H9 (cell line): ENCODE data around the gene ZNF660. TPM values are rescaled to one million over a fixed set of nuclear protein-coding genes. Genes with fewer than 3 reads are reported as not detected.

Experiments used
- DNase-seq: peaks from one replicate; pipeline ENCODE4 v3.0.0-alpha.2; 2017
- H2AFZ ChIP-seq: one replicate; pipeline ENCODE4 v1.6.1; 2013; ENCODE audit warnings: mild to moderate bottlenecking, low read length, control low read depth, moderate library complexity
- H2AK5ac ChIP-seq: 2 replicates; pipeline ENCODE4 v1.6.1; 2013; ENCODE audit warnings: low read length, control low read depth, mixed read lengths; ENCODE audit not compliant: insufficient read length
- H2BK120ac ChIP-seq: one replicate; pipeline ENCODE4 v1.6.1; 2013; ENCODE audit warnings: low read depth, mild to moderate bottlenecking, low read length, control low read depth, inconsistent platforms; ENCODE audit not compliant: poor library complexity, severe bottlenecking
- H2BK12ac ChIP-seq: 2 replicates; pipeline ENCODE4 v1.6.1; 2013; ENCODE audit warnings: low read length, control low read depth, mixed read lengths, low read depth; ENCODE audit not compliant: insufficient read length
- H2BK15ac ChIP-seq: 2 replicates; pipeline ENCODE4 v1.6.1; 2013; ENCODE audit warnings: low read depth, low read length, control low read depth
- H2BK20ac ChIP-seq: one replicate; pipeline ENCODE4 v1.6.1; 2013; ENCODE audit warnings: low read depth, mild to moderate bottlenecking, low read length, control low read depth, inconsistent platforms; ENCODE audit not compliant: poor library complexity, severe bottlenecking
- H2BK5ac ChIP-seq: 2 replicates; pipeline ENCODE4 v1.6.1; 2013; ENCODE audit warnings: low read length, control low read depth, mixed read lengths; ENCODE audit not compliant: insufficient read length
- H3K14ac ChIP-seq: 2 replicates; pipeline ENCODE4 v1.6.1; 2013; ENCODE audit warnings: low read length, control low read depth; ENCODE audit not compliant: insufficient read depth
- H3K18ac ChIP-seq: 2 replicates; pipeline ENCODE4 v1.6.1; 2013; ENCODE audit warnings: low read depth, mild to moderate bottlenecking, mixed read lengths, low read length, control low read depth; ENCODE audit not compliant: insufficient read length
- H3K23ac ChIP-seq: 2 replicates; pipeline ENCODE4 v1.6.1; 2013; ENCODE audit warnings: low read length, control low read depth, mixed read lengths, low read depth; ENCODE audit not compliant: insufficient read length
- H3K23me2 ChIP-seq: 2 replicates; pipeline ENCODE4 v1.6.1; 2013; ENCODE audit warnings: low read depth, mild to moderate bottlenecking, mixed read lengths, low read length, control low read depth; ENCODE audit not compliant: insufficient read length, poor library complexity, severe bottlenecking
- H3K27ac ChIP-seq: 2 replicates; pipeline ENCODE4 v1.5.1; 2013; ENCODE audit warnings: low read length, control low read depth, mixed read lengths, low read depth; ENCODE audit not compliant: insufficient read length
- H3K27me3 ChIP-seq: 2 replicates; pipeline ENCODE4 v1.6.1; 2013; ENCODE audit warnings: low read length, control low read depth, inconsistent platforms; ENCODE audit not compliant: insufficient read depth
- H3K4ac ChIP-seq: 2 replicates; pipeline ENCODE4 v1.6.1; 2013; ENCODE audit warnings: low read depth, mild to moderate bottlenecking, control low read depth, inconsistent platforms, low read length, moderate library complexity
- H3K4me1 ChIP-seq: 2 replicates; pipeline ENCODE4 v1.6.1; 2013; ENCODE audit warnings: low read length, control low read depth, inconsistent platforms; ENCODE audit not compliant: insufficient read depth
- H3K4me2 ChIP-seq: 2 replicates; pipeline ENCODE4 v1.6.1; 2013; ENCODE audit warnings: low read length, control low read depth, mixed read lengths; ENCODE audit not compliant: insufficient read length, insufficient read depth
- H3K56ac ChIP-seq: 2 replicates; pipeline ENCODE4 v1.6.1; 2013; ENCODE audit warnings: low read depth, mild to moderate bottlenecking, mixed read lengths, low read length, control low read depth; ENCODE audit not compliant: insufficient read length
- H3K79me1 ChIP-seq: 2 replicates; pipeline ENCODE4 v1.6.1; 2013; ENCODE audit warnings: low read depth, mild to moderate bottlenecking, moderate library complexity, low read length, control low read depth, inconsistent platforms; ENCODE audit not compliant: insufficient read depth, poor library complexity, severe bottlenecking
- H3K79me2 ChIP-seq: 2 replicates; pipeline ENCODE4 v1.6.1; 2013; ENCODE audit warnings: low read length, control low read depth, inconsistent platforms; ENCODE audit not compliant: insufficient read depth
- H3K9ac ChIP-seq: 2 replicates; pipeline ENCODE4 v1.6.1; 2013; ENCODE audit warnings: low read length, control low read depth, mixed read lengths; ENCODE audit not compliant: insufficient read length; ENCODE audit errors: extremely low read depth
- H3K9me3 ChIP-seq: one replicate; pipeline ENCODE4 v1.6.1; 2013; ENCODE audit warnings: low read depth, low read length, inconsistent platforms; ENCODE audit not compliant: control insufficient read depth
- H3T11ph ChIP-seq: one replicate; pipeline ENCODE4 v1.6.1; 2013; ENCODE audit warnings: mild to moderate bottlenecking, low read length, control low read depth, inconsistent platforms
- H4K20me1 ChIP-seq: one replicate; pipeline ENCODE4 v1.6.1; 2013; ENCODE audit not compliant: control insufficient read depth, insufficient read length, insufficient read depth
- H4K5ac ChIP-seq: 2 replicates; pipeline ENCODE4 v1.6.1; 2013; ENCODE audit warnings: low read depth, mild to moderate bottlenecking, mixed read lengths, low read length, control low read depth; ENCODE audit not compliant: insufficient read length
- H4K8ac ChIP-seq: replicated peaks from 2 replicates; pipeline ENCODE4 v1.6.1; 2013; ENCODE audit warnings: low read length, control low read depth, mixed read lengths, low read depth; ENCODE audit not compliant: insufficient read length
- H4K91ac ChIP-seq: 2 replicates; pipeline ENCODE4 v1.6.1; 2013; ENCODE audit warnings: low read depth, mild to moderate bottlenecking, moderate library complexity, mixed read lengths, low read length, control low read depth; ENCODE audit not compliant: insufficient read length
- H3K27ac Mint-ChIP-seq, 3 experiments: 2 replicates in 2 of 3; 3 replicates in 1 of 3; pipeline ENCODE4 v1.8.0; 2020 to 2021; ENCODE audit warnings: mixed read lengths in 3 of 3, mild to moderate bottlenecking in 1 of 3, moderate library complexity in 1 of 3
- H3K27me3 Mint-ChIP-seq: 2 replicates; pipeline ENCODE4 v1.8.0; 2021; ENCODE audit warnings: low read depth, mild to moderate bottlenecking, moderate library complexity, mixed read lengths
- H3K36me3 Mint-ChIP-seq, 3 experiments: 2 replicates in 2 of 3; 3 replicates in 1 of 3; pipeline ENCODE4 v1.8.0; 2020 to 2021; ENCODE audit warnings: low read depth in 3 of 3, mixed read lengths in 3 of 3; ENCODE audit not compliant: insufficient read depth in 1 of 3
- H3K4me1 Mint-ChIP-seq, 2 experiments: 2 replicates each; pipeline ENCODE4 v1.8.0; 2020; ENCODE audit warnings: mixed read lengths in 2 of 2
- H3K4me3 Mint-ChIP-seq, 2 experiments: 2 replicates in 1 of 2; 3 replicates in 1 of 2; pipeline ENCODE4 v1.8.0; 2020 to 2021; ENCODE audit warnings: mild to moderate bottlenecking in 2 of 2, mixed read lengths in 2 of 2, moderate library complexity in 1 of 2
- H3K9me3 Mint-ChIP-seq, 2 experiments: 2 replicates in 1 of 2; 3 replicates in 1 of 2; pipeline ENCODE4 v1.8.0; 2020; ENCODE audit warnings: mild to moderate bottlenecking in 2 of 2, mixed read lengths in 2 of 2, moderate library complexity in 1 of 2
- CTCF ChIP-seq: fragments of 200-600 bp; sonication (generic); conservative IDR thresholded peaks from 3 replicates; pipeline ENCODE4 v1.8.0; 2021; ENCODE audit warnings: antibody characterized with exemption, mild to moderate bottlenecking
- WGBS: extraction: QIAGEN DNeasy Blood & Tissue Kit; methylation state at CpG from one replicate; pipeline ENCODE4 v1.1.7; 2013; ENCODE audit warnings: missing lambda C conversion rate, low lambda C conversion rate, mixed read lengths; ENCODE audit not compliant: insufficient read length; ENCODE audit errors: extremely low coverage; 5-methylcytosine and 5-hydroxymethylcytosine counted together
- total RNA-seq: library from RNA; stranded (reverse); gene quantifications from 2 replicates; pipeline ENCODE4 v1.2.1, GENCODE V29; 2021

The ZNF660 gene
- total RNA-seq, 1 experiment from 2014 or later: 18.7 TPM

- no peak overlapping the region for H3K14ac ChIP-seq
- DNase-seq: no peak
- Mint-ChIP-seq H3K27ac (no peak overlapping the region), H3K4me3 (no peak overlapping the region), H3K9me3 (peaks cover 51 to 80% of the 10 kb centered on the region in 2 experiments), H3K4me1 (no peaks in the 10 kb centered on the region), H3K27me3 (no peaks in the 10 kb centered on the region), H3K36me3 (peaks cover 29 to 81% (median 63%) of the 10 kb centered on the region in 3 experiments)
- H3T11ph ChIP-seq: no peak overlapping the region
- no peak overlapping the region for H3K18ac ChIP-seq
- H3K4me1 ChIP-seq: no peaks in the 10 kb centered on the region
- no peak overlapping the region for H4K8ac ChIP-seq
- H4K91ac ChIP-seq: no peak overlapping the region
- H2BK120ac ChIP-seq: no peak overlapping the region
- TF ChIP-seq CTCF: no peak
- no peak overlapping the region for H2AK5ac ChIP-seq
- no peak overlapping the region for H3K4me2 ChIP-seq
- H2BK15ac ChIP-seq: no peak overlapping the region
- no peak overlapping the region for H3K56ac ChIP-seq
- no peaks in the 10 kb centered on the region for H3K79me1 ChIP-seq
- H2BK5ac ChIP-seq: no peak overlapping the region
- no peaks in the 10 kb centered on the region for H4K20me1 ChIP-seq
- H3K27me3 ChIP-seq: no peaks in the 10 kb centered on the region
- H3K9ac ChIP-seq: no peak overlapping the region
- H3K4ac ChIP-seq: no peak overlapping the region
- peaks cover under 1% of the 10 kb centered on the region for H3K9me3 ChIP-seq
- no peaks in the 10 kb centered on the region for H3K79me2 ChIP-seq
- no peak overlapping the region for H2BK20ac ChIP-seq
- no peak overlapping the region for H4K5ac ChIP-seq
- whole genome bisulfite sequencing: no CpG with 5 or more reads among the region's 2 CpGs
- H3K23me2 ChIP-seq: no peaks in the 10 kb centered on the region
- no peak overlapping the region for H2BK12ac ChIP-seq
- no peak overlapping the region for H3K27ac ChIP-seq
- no peak overlapping the region for H3K23ac ChIP-seq
- H2AFZ ChIP-seq: no peak overlapping the region
Observed at GRCh38 chr3:44601749-44602148, 17.0 kb downstream of the ZNF660 start.
